ENCODE results near the gene CASP4.

Gene CASP4

GRCh38 chr11:104967534-104968354 lies 630 bp downstream of the CASP4 start:
- ChIA-PET CTCF (no interaction called here), POLR2A (no interaction called here)
- DNase-seq (ENCODE audit: extremely low spot score) = no peak
- no peak for TF ChIP-seq NFRKB (IDR thresholded peaks at IDR 0.05)
- TF ChIP-seq TARDBP (IDR thresholded peaks at IDR 0.05) = no peak
- TF ChIP-seq ARNT (IDR thresholded peaks at IDR 0.05) = no peak
- no peak for TF ChIP-seq SP1 (IDR thresholded peaks at IDR 0.05)
- no peak for TF ChIP-seq SUZ12 (IDR thresholded peaks at IDR 0.05)
- TF ChIP-seq BHLHE40 (IDR thresholded peaks at IDR 0.05; ENCODE audit: borderline replicate concordance) = no peak
- TF ChIP-seq ZNF384 (IDR thresholded peaks at IDR 0.05) = no peak
- TF ChIP-seq HDGF (IDR thresholded peaks at IDR 0.05; ENCODE audit: borderline replicate concordance) = no peak
- no peak for TF ChIP-seq LEF1 (IDR thresholded peaks at IDR 0.05; ENCODE audit: borderline replicate concordance)
- no peak for TF ChIP-seq FOXA1 (IDR thresholded peaks at IDR 0.05)
- TF ChIP-seq FOXK2 (IDR thresholded peaks at IDR 0.05) = no peak
- TF ChIP-seq ELF4 (IDR thresholded peaks at IDR 0.05) = no peak
- TF ChIP-seq, protein P1, sequence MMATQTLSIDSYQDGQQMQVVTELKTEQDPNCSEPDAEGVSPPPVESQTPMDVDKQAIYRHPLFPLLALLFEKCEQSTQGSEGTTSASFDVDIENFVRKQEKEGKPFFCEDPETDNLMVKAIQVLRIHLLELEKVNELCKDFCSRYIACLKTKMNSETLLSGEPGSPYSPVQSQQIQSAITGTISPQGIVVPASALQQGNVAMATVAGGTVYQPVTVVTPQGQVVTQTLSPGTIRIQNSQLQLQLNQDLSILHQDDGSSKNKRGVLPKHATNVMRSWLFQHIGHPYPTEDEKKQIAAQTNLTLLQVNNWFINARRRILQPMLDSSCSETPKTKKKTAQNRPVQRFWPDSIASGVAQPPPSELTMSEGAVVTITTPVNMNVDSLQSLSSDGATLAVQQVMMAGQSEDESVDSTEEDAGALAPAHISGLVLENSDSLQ (IDR thresholded peaks at IDR 0.05) = no peak
- no peak for TF ChIP-seq CTBP1 (IDR thresholded peaks at IDR 0.05; ENCODE audit: borderline replicate concordance)
- TF ChIP-seq L3MBTL2 (conservative IDR thresholded peaks at IDR 0.05) = no peak
- TF ChIP-seq FOXM1 (IDR thresholded peaks at IDR 0.05; ENCODE audit: borderline replicate concordance) = no peak

- no peak for TF ChIP-seq SP1 (IDR thresholded peaks at IDR 0.05)
- no peak for TF ChIP-seq ARNT (IDR thresholded peaks at IDR 0.05)
- TF ChIP-seq FOXM1 (IDR thresholded peaks at IDR 0.05; ENCODE audit: borderline replicate concordance) = no peak
- no peak for TF ChIP-seq FOXA1 (IDR thresholded peaks at IDR 0.05)
- no peak for TF ChIP-seq SUZ12 (IDR thresholded peaks at IDR 0.05)
- no peak for TF ChIP-seq BHLHE40 (IDR thresholded peaks at IDR 0.05; ENCODE audit: borderline replicate concordance)
- TF ChIP-seq, protein P1 (IDR thresholded peaks at IDR 0.05) = no peak
- no peak for DNase-seq (ENCODE audit: extremely low spot score)
- CTCF ChIA-PET = no interaction called here
- POLR2A ChIA-PET = no interaction called here
Observed at GRCh38 chr11:104965735-104966134, 2.6 kb downstream of the CASP4 start.

GRCh38 chr11:104964247-104964646 lies 4.1 kb downstream of the CASP4 start:
- DNase-seq (ENCODE audit: extremely low spot score) = no peak
- TF ChIP-seq ZNF384 (IDR thresholded peaks at IDR 0.05) (no peak), SP1 (IDR thresholded peaks at IDR 0.05) (no peak), LEF1 (IDR thresholded peaks at IDR 0.05; ENCODE audit: borderline replicate concordance) (no peak), FOXA1 (IDR thresholded peaks at IDR 0.05) (no peak), SUZ12 (IDR thresholded peaks at IDR 0.05) (no peak), ARNT (IDR thresholded peaks at IDR 0.05) (no peak), L3MBTL2 (conservative IDR thresholded peaks at IDR 0.05) (no peak), TARDBP (IDR thresholded peaks at IDR 0.05) (no peak), FOXM1 (IDR thresholded peaks at IDR 0.05; ENCODE audit: borderline replicate concordance) (no peak), BHLHE40 (IDR thresholded peaks at IDR 0.05; ENCODE audit: borderline replicate concordance) (no peak), HDGF (IDR thresholded peaks at IDR 0.05; ENCODE audit: borderline replicate concordance) (no peak)
- TF ChIP-seq, protein P1 (IDR thresholded peaks at IDR 0.05) = no peak
- CTCF ChIA-PET = interaction anchor here (0.7 kb wide), 1 partner anchor 1282 kb away, joined by 3 read pairs; no protein-coding TSS in a partner anchor
- POLR2A ChIA-PET = no interaction called here

GRCh38 chr11:104962852-104963251 lies 5.5 kb downstream of the CASP4 start:
- TF ChIP-seq L3MBTL2 (conservative IDR thresholded peaks at IDR 0.05) (no peak), HDGF (IDR thresholded peaks at IDR 0.05; ENCODE audit: borderline replicate concordance) (no peak), FOXA1 (IDR thresholded peaks at IDR 0.05) (no peak), ELF4 (IDR thresholded peaks at IDR 0.05) (no peak), SUZ12 (IDR thresholded peaks at IDR 0.05) (no peak)
- ChIA-PET POLR2A (no interaction called here), CTCF (no interaction called here)
- no peak for DNase-seq (ENCODE audit: extremely low spot score)

DNA sequence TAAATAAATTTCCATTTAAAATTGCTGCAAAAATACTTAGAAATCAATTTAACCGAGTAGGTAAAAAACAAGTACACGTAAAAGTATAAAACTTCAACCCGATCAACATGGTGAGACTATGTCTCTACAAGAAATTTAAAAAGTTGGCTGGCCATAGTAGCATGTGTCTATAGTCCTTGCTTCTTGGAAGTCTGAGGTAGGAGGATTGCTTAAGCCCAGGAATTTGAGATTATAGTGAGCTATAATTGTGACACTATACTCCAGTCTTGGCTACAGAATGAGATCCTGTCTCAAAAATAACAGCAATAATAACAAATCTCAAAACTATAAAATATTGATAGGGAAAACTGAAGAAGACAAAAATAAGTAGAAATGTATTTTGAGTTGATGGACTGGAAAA lies 11.1 kb downstream of the CASP4 start:
- TF ChIP-seq HDGF (IDR thresholded peaks at IDR 0.05; ENCODE audit: borderline replicate concordance) = no peak
- no peak for TF ChIP-seq BHLHE40 (IDR thresholded peaks at IDR 0.05; ENCODE audit: borderline replicate concordance)
- no peak for TF ChIP-seq FOXM1 (IDR thresholded peaks at IDR 0.05; ENCODE audit: borderline replicate concordance)
- TF ChIP-seq FOXK2 (IDR thresholded peaks at IDR 0.05) = no peak
- no peak for TF ChIP-seq SP1 (IDR thresholded peaks at IDR 0.05)
- no peak for TF ChIP-seq SUZ12 (IDR thresholded peaks at IDR 0.05)
- TF ChIP-seq L3MBTL2 (conservative IDR thresholded peaks at IDR 0.05) = no peak
- TF ChIP-seq ARNT (IDR thresholded peaks at IDR 0.05) = no peak
- TF ChIP-seq, protein P1 (IDR thresholded peaks at IDR 0.05) = no peak
- no peak for TF ChIP-seq NFRKB (IDR thresholded peaks at IDR 0.05)
- no peak for TF ChIP-seq CTBP1 (IDR thresholded peaks at IDR 0.05; ENCODE audit: borderline replicate concordance)
- no peak for TF ChIP-seq LEF1 (IDR thresholded peaks at IDR 0.05; ENCODE audit: borderline replicate concordance)
- TF ChIP-seq ELF4 (IDR thresholded peaks at IDR 0.05) = no peak
- no peak for TF ChIP-seq TARDBP (IDR thresholded peaks at IDR 0.05)
- no peak for TF ChIP-seq ZNF384 (IDR thresholded peaks at IDR 0.05)
- TF ChIP-seq FOXA1 (IDR thresholded peaks at IDR 0.05) = no peak
- no peak for DNase-seq (ENCODE audit: extremely low spot score)
- POLR2A ChIA-PET = no interaction called here
- CTCF ChIA-PET = no interaction called here

Measured in HEK293T (cell line).